ENCODE results near the gene RAD9B.

DNA sequence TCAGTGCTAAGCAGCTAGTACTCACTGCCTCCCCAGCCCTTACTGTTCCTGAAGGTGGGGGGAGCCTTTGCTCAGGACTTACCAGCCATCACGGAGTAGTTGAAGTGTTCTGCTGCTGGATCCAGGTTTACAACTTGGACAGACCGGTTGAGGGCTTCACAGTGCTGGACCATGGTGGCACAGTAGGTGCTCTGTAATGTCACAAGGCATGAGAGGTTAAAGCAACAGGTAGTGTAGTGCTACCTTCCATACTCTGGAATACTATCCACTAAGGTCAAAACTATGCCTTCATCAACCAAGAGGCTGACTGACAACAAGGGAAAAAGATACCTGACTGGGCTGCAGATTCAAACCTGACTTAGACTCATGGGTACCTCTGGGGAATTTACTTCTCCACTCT lies 37.1 kb upstream of the RAD9B start:
- TF ChIP-seq RFX5 (IDR thresholded peaks at IDR 0.05): no peak
- no peak for TF ChIP-seq CTCF (IDR thresholded peaks at IDR 0.05)
- no peak for TF ChIP-seq TP53 (CRISPR knock-in tag; IDR thresholded peaks at IDR 0.05)
- no peak for TF ChIP-seq JUNB (IDR thresholded peaks at IDR 0.05)
- no peak for TF ChIP-seq CEBPB (IDR thresholded peaks at IDR 0.05)
- no peak for TF ChIP-seq MYC (IDR thresholded peaks at IDR 0.05; ENCODE audit: borderline replicate concordance, low read length)
- TF ChIP-seq RAD21 (conservative IDR thresholded peaks at IDR 0.05 in 1 of 2, IDR thresholded peaks at IDR 0.05 in 1 of 2): no peak
- TF ChIP-seq RCOR1 (IDR thresholded peaks at IDR 0.05; ENCODE audit: low read depth, low read length): no peak
